Astrocyte (in vitro differentiated cells and primary cell): ENCODE results near the gene SYNGR2. TPM values are rescaled to one million over a fixed set of nuclear protein-coding genes. Genes with fewer than 3 reads are reported as not detected.

Experiments used
- DNase-seq: peaks from one replicate; pipeline ENCODE4 v3.0.0-alpha.2; 2010; ENCODE audit warnings: low read depth
- FAIRE-seq: peaks from 2 replicates; lab custom pipeline; 2011; peaks lifted over from hg19 to GRCh38; lab: Jason Lieb, UNC
- H2AFZ ChIP-seq: 2 replicates; pipeline ENCODE4 v1.6.0; 2012; ENCODE audit warnings: low read depth, low read length, inconsistent platforms
- H3K27ac ChIP-seq: 2 replicates; pipeline ENCODE4 v1.5.1; 2011; ENCODE audit warnings: low read depth, low read length, inconsistent platforms
- H3K27me3 ChIP-seq: 2 replicates; pipeline ENCODE4 v1.6.0; 2011; ENCODE audit warnings: low read length, inconsistent platforms; ENCODE audit not compliant: insufficient read depth
- H3K36me3 ChIP-seq: 2 replicates; pipeline ENCODE4 v1.5.1; 2011; ENCODE audit warnings: low read length, inconsistent platforms; ENCODE audit not compliant: insufficient read depth
- H3K4me1 ChIP-seq: 2 replicates; pipeline ENCODE4 v1.5.1; 2011; ENCODE audit warnings: low read length, inconsistent platforms; ENCODE audit not compliant: insufficient read depth
- H3K4me2 ChIP-seq: 2 replicates; pipeline ENCODE4 v1.6.0; 2012; ENCODE audit warnings: low read length, inconsistent platforms
- H3K4me3 ChIP-seq: 2 replicates; pipeline ENCODE4 v1.5.1; 2011; ENCODE audit warnings: low read depth, mild to moderate bottlenecking, low read length, inconsistent platforms; ENCODE audit not compliant: insufficient read depth
- H3K79me2 ChIP-seq: 2 replicates; pipeline ENCODE4 v1.6.0; 2012; ENCODE audit warnings: mild to moderate bottlenecking, low read length, inconsistent platforms; ENCODE audit not compliant: insufficient read depth
- H3K9ac ChIP-seq: 2 replicates; pipeline ENCODE4 v1.6.0; 2012; ENCODE audit warnings: mild to moderate bottlenecking, low read length, inconsistent platforms
- H3K9me3 ChIP-seq: 2 replicates; pipeline ENCODE4 v1.5.1; 2012; ENCODE audit warnings: low read depth, mild to moderate bottlenecking, low read length, inconsistent platforms; ENCODE audit not compliant: insufficient read depth
- H4K20me1 ChIP-seq: 2 replicates; pipeline ENCODE4 v1.6.0; 2012; ENCODE audit warnings: low read length, inconsistent platforms; ENCODE audit not compliant: insufficient read depth
- H3K27ac Mint-ChIP-seq: one replicate; pipeline ENCODE4 v1.8.0; 2021; ENCODE audit warnings: mild to moderate bottlenecking, mixed read lengths; ENCODE audit not compliant: unreplicated experiment
- H3K27me3 Mint-ChIP-seq: one replicate; pipeline ENCODE4 v1.8.0; 2021; ENCODE audit warnings: low read depth, mixed read lengths; ENCODE audit not compliant: unreplicated experiment
- H3K36me3 Mint-ChIP-seq: one replicate; pipeline ENCODE4 v1.8.0; 2021; ENCODE audit warnings: low read depth, mixed read lengths; ENCODE audit not compliant: unreplicated experiment
- H3K4me1 Mint-ChIP-seq: one replicate; pipeline ENCODE4 v1.8.0; 2021; ENCODE audit warnings: low read depth, mixed read lengths; ENCODE audit not compliant: unreplicated experiment
- H3K4me3 Mint-ChIP-seq: one replicate; pipeline ENCODE4 v1.8.0; 2021; ENCODE audit warnings: mild to moderate bottlenecking, moderate library complexity, mixed read lengths; ENCODE audit not compliant: unreplicated experiment
- H3K9me3 Mint-ChIP-seq: one replicate; pipeline ENCODE4 v1.8.0; 2021; ENCODE audit warnings: mild to moderate bottlenecking, mixed read lengths; ENCODE audit not compliant: unreplicated experiment
- EZH2 ChIP-seq: IDR thresholded peaks from 2 replicates; pipeline ENCODE4 v1.6.1; 2012; ENCODE audit warnings: mild to moderate bottlenecking, low read length, inconsistent platforms; ENCODE audit not compliant: insufficient read depth
- total RNA-seq: library from RNA; stranded (reverse); gene quantifications from 2 replicates; pipeline ENCODE4 v1.2.1, GENCODE V29; 2021
- TF ChIP-seq, protein P1 (sequence below): IDR thresholded peaks from 2 replicates; pipeline ENCODE4 v1.5.1; 2011; ENCODE audit warnings: low read depth, mild to moderate bottlenecking, inconsistent platforms, low read length, moderate library complexity; ENCODE audit not compliant: insufficient read depth

SYNGR2 gene
- total RNA-seq, 1 donor from 2014 or later, result 82.2 TPM

DNA sequence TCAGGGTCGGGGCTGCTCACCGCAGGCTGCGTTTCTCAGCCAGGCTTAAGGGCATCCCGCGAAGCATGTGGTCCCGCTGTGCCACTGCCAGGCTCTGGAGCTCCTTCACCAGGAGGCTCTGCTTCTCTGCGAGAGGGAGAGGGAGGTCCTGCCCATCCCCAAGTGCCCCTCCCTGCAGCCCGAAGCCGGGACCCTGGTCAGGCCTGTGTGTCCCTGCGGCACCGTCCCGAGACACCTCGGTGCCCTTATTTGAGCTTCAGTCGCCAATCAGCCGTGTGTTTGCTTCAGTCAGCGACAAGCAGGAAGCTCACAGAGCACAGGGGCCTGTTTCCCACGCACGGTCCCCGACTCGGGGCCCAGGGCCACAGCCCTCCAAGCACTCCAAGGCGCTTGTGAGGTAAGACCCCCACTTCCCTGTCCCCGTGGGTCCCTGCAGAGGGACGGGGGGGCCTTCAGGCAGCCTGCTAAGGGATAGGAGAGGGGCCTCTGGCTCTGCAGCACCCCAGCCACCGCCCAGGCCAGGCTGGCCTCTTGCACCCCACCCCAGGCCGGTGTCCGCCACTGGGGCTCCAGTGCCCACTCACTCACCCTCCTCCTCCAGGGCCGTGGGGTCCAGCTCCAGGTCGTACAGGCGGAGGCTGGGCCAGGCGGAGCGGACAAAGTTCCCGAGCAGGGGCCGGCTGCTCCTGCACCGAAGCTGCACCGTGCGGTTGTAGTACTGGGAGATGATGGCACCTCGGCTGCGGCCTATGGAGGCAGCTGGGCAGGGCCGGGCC, 43.1 kb upstream of the SYNGR2 start:
- Mint-ChIP-seq H3K4me3 (no peak overlapping the region), H3K27me3 (no peaks in the 10 kb centered on the region), H3K27ac (no peak overlapping the region), H3K36me3 (peaks cover 4% of the 10 kb centered on the region), H3K9me3 (no peaks in the 10 kb centered on the region), H3K4me1 (peaks cover 2% of the 10 kb centered on the region)
- peaks cover 9% of the 10 kb centered on the region for H3K27me3 ChIP-seq
- no peaks in the 10 kb centered on the region for H3K36me3 ChIP-seq
- H3K9me3 ChIP-seq, result no peaks in the 10 kb centered on the region
- H2AFZ ChIP-seq, result no peak overlapping the region
- DNase-seq (no peak), FAIRE-seq (no peak)
- no peak overlapping the region for H3K9ac ChIP-seq
- TF ChIP-seq EZH2, result no peak
- TF ChIP-seq, protein P1, sequence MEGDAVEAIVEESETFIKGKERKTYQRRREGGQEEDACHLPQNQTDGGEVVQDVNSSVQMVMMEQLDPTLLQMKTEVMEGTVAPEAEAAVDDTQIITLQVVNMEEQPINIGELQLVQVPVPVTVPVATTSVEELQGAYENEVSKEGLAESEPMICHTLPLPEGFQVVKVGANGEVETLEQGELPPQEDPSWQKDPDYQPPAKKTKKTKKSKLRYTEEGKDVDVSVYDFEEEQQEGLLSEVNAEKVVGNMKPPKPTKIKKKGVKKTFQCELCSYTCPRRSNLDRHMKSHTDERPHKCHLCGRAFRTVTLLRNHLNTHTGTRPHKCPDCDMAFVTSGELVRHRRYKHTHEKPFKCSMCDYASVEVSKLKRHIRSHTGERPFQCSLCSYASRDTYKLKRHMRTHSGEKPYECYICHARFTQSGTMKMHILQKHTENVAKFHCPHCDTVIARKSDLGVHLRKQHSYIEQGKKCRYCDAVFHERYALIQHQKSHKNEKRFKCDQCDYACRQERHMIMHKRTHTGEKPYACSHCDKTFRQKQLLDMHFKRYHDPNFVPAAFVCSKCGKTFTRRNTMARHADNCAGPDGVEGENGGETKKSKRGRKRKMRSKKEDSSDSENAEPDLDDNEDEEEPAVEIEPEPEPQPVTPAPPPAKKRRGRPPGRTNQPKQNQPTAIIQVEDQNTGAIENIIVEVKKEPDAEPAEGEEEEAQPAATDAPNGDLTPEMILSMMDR, result no peak
- peaks cover 11% of the 10 kb centered on the region for H3K4me1 ChIP-seq
- no peak overlapping the region for H3K4me2 ChIP-seq
- H4K20me1 ChIP-seq, result no peaks in the 10 kb centered on the region
- H3K4me3 ChIP-seq, result no peak overlapping the region
- no peak overlapping the region for H3K27ac ChIP-seq
- no peaks in the 10 kb centered on the region for H3K79me2 ChIP-seq

DNA sequence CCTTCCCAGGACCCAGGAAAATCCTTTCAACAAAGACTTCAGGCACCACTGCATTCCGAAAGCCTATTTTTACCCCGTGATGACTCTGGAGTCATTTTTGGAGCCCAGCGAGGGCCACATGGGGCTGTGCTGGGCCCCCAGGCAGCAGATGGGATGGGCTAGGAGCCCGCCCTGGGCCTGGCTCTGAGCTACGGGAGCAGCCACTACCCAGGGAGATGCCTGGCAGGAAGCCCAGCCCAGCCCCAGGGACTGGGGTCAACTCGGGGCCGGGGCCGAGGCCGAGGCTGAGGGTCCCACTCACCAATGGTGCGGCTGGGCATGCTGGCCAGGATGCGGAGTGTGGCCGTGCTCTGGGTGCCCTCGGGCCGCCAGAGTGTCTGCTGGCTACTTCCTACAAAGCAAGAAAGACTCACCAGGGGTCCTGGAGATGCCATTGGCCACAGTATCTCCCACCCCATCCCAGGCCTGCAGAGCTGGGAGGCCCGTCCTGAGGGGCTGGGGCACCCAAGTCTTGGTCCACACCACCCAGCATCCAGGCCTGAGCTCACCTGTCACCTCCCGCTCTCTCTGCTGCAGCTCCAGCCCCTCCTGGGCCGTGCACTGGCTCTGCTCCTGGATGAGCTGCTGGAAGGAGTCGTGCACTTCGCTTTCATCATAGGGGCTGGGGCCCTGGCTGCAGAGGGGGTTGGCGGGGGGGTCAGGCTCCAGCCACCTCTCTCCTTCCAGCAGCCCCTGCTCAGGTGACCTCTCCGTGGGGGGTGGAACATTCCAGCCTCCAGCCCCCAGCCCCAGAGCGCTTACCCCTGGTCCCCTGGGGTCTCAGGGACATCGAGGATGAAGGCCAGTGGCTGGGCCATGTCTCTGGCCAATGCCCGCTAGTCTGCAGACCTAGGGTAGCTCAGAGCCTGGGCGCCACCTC, 42.1 kb upstream of the SYNGR2 start:
- H3K4me3 Mint-ChIP-seq, result no peak overlapping the region
- H3K9me3 ChIP-seq, result no peaks in the 10 kb centered on the region
- H3K4me2 ChIP-seq, result no peak overlapping the region
- no peaks in the 10 kb centered on the region for H3K36me3 ChIP-seq
- DNase-seq (no peak), FAIRE-seq (no peak)
- H3K27me3 Mint-ChIP-seq, result peaks cover 5% of the 10 kb centered on the region
- peaks cover 9% of the 10 kb centered on the region for H3K27me3 ChIP-seq
- H3K9me3 Mint-ChIP-seq, result no peaks in the 10 kb centered on the region
- no peak overlapping the region for H2AFZ ChIP-seq
- H4K20me1 ChIP-seq, result no peaks in the 10 kb centered on the region
- peaks cover 2% of the 10 kb centered on the region for H3K4me1 Mint-ChIP-seq
- peaks cover 4% of the 10 kb centered on the region for H3K36me3 Mint-ChIP-seq
- peaks cover 11% of the 10 kb centered on the region for H3K4me1 ChIP-seq
- H3K4me3 ChIP-seq, result no peak overlapping the region
- H3K79me2 ChIP-seq, result no peaks in the 10 kb centered on the region
- no peak overlapping the region for H3K9ac ChIP-seq
- H3K27ac ChIP-seq, result no peak overlapping the region
- H3K27ac Mint-ChIP-seq, result no peak overlapping the region
- TF ChIP-seq, protein P1, result no peak
- TF ChIP-seq EZH2, result no peak
